Immature natural killer cell (primary cell): ENCODE results near the gene PRTG. TPM values are rescaled to one million over a fixed set of nuclear protein-coding genes. Genes with fewer than 3 reads are reported as not detected.
"Not testable (repeated sequence)": the region's sequence is repeated elsewhere in the genome, so short reads cannot be mapped to it uniquely, and the experiment has no call there.

Experiments
- DNase-seq, 3 donors: peaks; one replicate each; pipeline ENCODE4 v3.0.0; 2022; ENCODE audit warnings: mixed read lengths in 1 of 3
- H3K27ac Mint-ChIP-seq, 6 donors: one replicate each; pipeline ENCODE4 v1.8.0; 2020; ENCODE audit warnings: mixed read lengths in 6 of 6, mild to moderate bottlenecking in 5 of 6, inconsistent platforms in 4 of 6, moderate library complexity in 3 of 6
- H3K27me3 Mint-ChIP-seq, 3 donors: one replicate each; pipeline ENCODE4 v1.8.0; 2020 to 2021; ENCODE audit warnings: low read depth in 3 of 3, mild to moderate bottlenecking in 3 of 3, mixed read lengths in 3 of 3, moderate library complexity in 3 of 3, inconsistent platforms in 1 of 3
- H3K36me3 Mint-ChIP-seq, 3 donors: one replicate each; pipeline ENCODE4 v1.8.0; 2020; ENCODE audit warnings: mixed read lengths in 3 of 3, inconsistent platforms in 2 of 3, mild to moderate bottlenecking in 2 of 3
- H3K4me1 Mint-ChIP-seq, 2 donors: one replicate each; pipeline ENCODE4 v1.8.0; 2020; ENCODE audit warnings: inconsistent platforms in 2 of 2, mild to moderate bottlenecking in 2 of 2, mixed read lengths in 2 of 2, moderate library complexity in 1 of 2
- H3K4me3 Mint-ChIP-seq, 5 donors: one replicate each; pipeline ENCODE4 v1.8.0; 2020; ENCODE audit warnings: mild to moderate bottlenecking in 5 of 5, mixed read lengths in 5 of 5, inconsistent platforms in 3 of 5, moderate library complexity in 3 of 5
- H3K9me3 Mint-ChIP-seq, 6 donors: one replicate each; pipeline ENCODE4 v1.8.0; 2020; ENCODE audit warnings: mild to moderate bottlenecking in 6 of 6, mixed read lengths in 6 of 6, inconsistent platforms in 4 of 6, moderate library complexity in 3 of 6
- polyA plus RNA-seq, 3 donors: library from polyadenylated mRNA; unstranded; fragments of 300-500 nt; fragmentation: Illumina TruSeq; gene quantifications; one replicate each; pipeline ENCODE4 v1.2.3, GENCODE V29; 2021

PRTG gene
- polyA plus RNA-seq, 3 donors from 2014 or later: not detected

DNA sequence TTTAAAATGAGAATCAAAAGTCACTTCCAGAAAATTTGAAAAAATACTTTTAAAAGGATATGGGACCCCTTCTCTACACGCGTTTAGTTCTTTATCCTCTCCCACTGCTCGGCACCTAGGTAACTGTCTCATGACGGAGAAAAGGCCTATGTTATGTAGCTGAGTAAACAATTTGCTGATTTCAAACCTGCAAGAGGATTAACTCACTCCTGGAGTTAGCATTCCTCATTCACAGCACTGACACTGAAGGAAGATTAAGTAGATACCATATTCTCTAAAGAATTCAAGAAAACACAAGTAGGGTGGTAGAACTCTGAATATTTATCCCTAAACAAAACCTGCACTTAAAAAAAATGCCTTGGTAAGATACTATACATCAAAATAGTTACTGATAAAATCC, 124.6 kb downstream of the PRTG start:
- Mint-ChIP-seq H3K36me3 (no peaks in the 10 kb centered on the region), H3K27me3 (peaks cover 4 to 9% (median 8%) of the 10 kb centered on the region in 3 donors), H3K9me3 (no peaks in the 10 kb centered on the region), H3K4me1 (no peaks in the 10 kb centered on the region), H3K27ac (no peak overlapping the region), H3K4me3 (no peak overlapping the region)
- no peak for DNase-seq

- Mint-ChIP-seq H3K9me3 (no peaks in the 10 kb centered on the region), H3K4me3 (no peak overlapping the region), H3K27ac (no peak overlapping the region), H3K4me1 (no peaks in the 10 kb centered on the region), H3K36me3 (no peaks in the 10 kb centered on the region), H3K27me3 (peaks cover 4 to 15% (median 7%) of the 10 kb centered on the region in 3 donors)
- DNase-seq: no peak
Measured at GRCh38 chr15:55615445-55615844, 127.5 kb downstream of the PRTG start.

GRCh38 chr15:55613727-55614126, 129.2 kb downstream of the PRTG start:
- Mint-ChIP-seq H3K4me1 (no peaks in the 10 kb centered on the region), H3K27me3 (peaks cover 2 to 15% (median 4%) of the 10 kb centered on the region in 3 donors), H3K36me3 (no peaks in the 10 kb centered on the region), H3K9me3 (peaks cover 0 to 4% (median 0%) of the 10 kb centered on the region in 6 donors), H3K27ac (no peak overlapping the region), H3K4me3 (no peak overlapping the region)
- no peak for DNase-seq

GRCh38 chr15:55606214-55606613, 136.7 kb downstream of the PRTG start:
- peaks cover 0 to 8% (median 0%) of the 10 kb centered on the region in 6 donors for H3K9me3 Mint-ChIP-seq
- H3K4me1 Mint-ChIP-seq: no peaks in the 10 kb centered on the region
- H3K27me3 Mint-ChIP-seq: peaks cover 0 to 3% (median under 1%) of the 10 kb centered on the region in 3 donors
- no peaks in the 10 kb centered on the region for H3K36me3 Mint-ChIP-seq
- H3K27ac Mint-ChIP-seq: no peak overlapping the region
- DNase-seq: no peak
- no peak overlapping the region for H3K4me3 Mint-ChIP-seq

GRCh38 chr15:55601374-55601773, 141.6 kb downstream of the PRTG start:
- Mint-ChIP-seq H3K4me3 (no peak overlapping the region), H3K4me1 (no peaks in the 10 kb centered on the region), H3K36me3 (no peaks in the 10 kb centered on the region), H3K27ac (no peak overlapping the region), H3K9me3 (peaks cover 0 to 4% (median 0%) of the 10 kb centered on the region in 6 donors), H3K27me3 (peaks cover 0 to 9% (median 6%) of the 10 kb centered on the region in 3 donors)
- no peak for DNase-seq

- DNase-seq: no peak
- no peak overlapping the region for H3K4me3 Mint-ChIP-seq
- H3K4me1 Mint-ChIP-seq: no peaks in the 10 kb centered on the region
- no peaks in the 10 kb centered on the region for H3K36me3 Mint-ChIP-seq
- no peak overlapping the region for H3K27ac Mint-ChIP-seq
- H3K27me3 Mint-ChIP-seq: peaks cover 2 to 9% (median 9%) of the 10 kb centered on the region in 3 donors
- no peaks in the 10 kb centered on the region for H3K9me3 Mint-ChIP-seq
Measured at GRCh38 chr15:55599439-55599838, 143.5 kb downstream of the PRTG start.

GRCh38 chr15:55593019-55593418, 149.9 kb downstream of the PRTG start:
- not testable (repeated sequence) for H3K27ac Mint-ChIP-seq, H3K4me3 Mint-ChIP-seq, H3K4me1 Mint-ChIP-seq, DNase-seq, H3K9me3 Mint-ChIP-seq, H3K36me3 Mint-ChIP-seq
- H3K27me3 Mint-ChIP-seq: peaks cover 5 to 16% (median 11%) of the 10 kb centered on the region in 3 donors

- DNase-seq: no peak
- Mint-ChIP-seq H3K9me3 (peaks cover 0 to 2% (median 0%) of the 10 kb centered on the region in 6 donors), H3K27me3 (peaks cover 5 to 12% (median 6%) of the 10 kb centered on the region in 3 donors), H3K4me1 (peaks cover 4 to 6% of the 10 kb centered on the region in 2 donors), H3K4me3 (no peak overlapping the region), H3K36me3 (no peaks in the 10 kb centered on the region), H3K27ac (no peak overlapping the region)
Measured at GRCh38 chr15:55590788-55591187, 152.2 kb downstream of the PRTG start.

DNA sequence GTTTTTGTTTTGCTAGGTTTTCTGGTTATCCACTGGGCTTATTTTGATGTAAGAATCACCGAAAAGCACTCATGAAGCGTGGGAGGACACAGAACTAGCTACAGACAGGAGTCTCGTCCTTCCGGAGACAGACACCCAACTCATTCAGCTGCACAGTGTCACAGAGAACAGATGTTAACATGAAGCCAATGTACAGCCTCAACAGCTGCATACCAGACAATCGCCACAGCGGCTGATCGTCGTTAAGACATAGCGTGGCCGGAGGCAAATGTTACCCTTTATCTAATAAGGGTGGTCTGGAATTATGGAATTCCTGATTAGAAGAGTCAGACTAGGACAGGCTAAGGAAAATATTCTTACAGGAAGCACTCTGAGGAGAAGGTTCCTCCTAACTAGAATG, 153.7 kb downstream of the PRTG start:
- H3K36me3 Mint-ChIP-seq: no peaks in the 10 kb centered on the region
- peak overlapping the region; percentile 74 to 80 (median 77) for H3K4me3 Mint-ChIP-seq
- peaks cover 4 to 6% of the 10 kb centered on the region in 2 donors for H3K4me1 Mint-ChIP-seq
- DNase-seq: no peak
- H3K9me3 Mint-ChIP-seq: peaks cover 0 to 2% (median 0%) of the 10 kb centered on the region in 6 donors
- no peak overlapping the region for H3K27ac Mint-ChIP-seq
- peaks cover 3 to 16% (median 5%) of the 10 kb centered on the region in 3 donors for H3K27me3 Mint-ChIP-seq

DNA sequence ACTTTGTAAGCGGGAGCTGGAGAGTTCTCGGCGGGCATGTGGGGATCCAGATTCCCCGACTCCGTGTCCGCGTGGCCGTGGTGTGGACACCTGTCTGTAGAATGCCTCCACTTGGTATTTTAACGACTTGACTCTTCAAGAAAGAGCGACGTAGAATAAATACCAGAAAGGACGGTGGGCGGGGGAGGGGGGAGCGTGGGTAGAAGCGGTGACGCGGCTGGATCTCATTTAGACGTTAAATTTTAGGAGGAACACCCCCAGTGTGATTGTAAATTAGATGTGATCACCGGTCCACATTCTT, 154.2 kb downstream of the PRTG start:
- Mint-ChIP-seq H3K36me3 (no peaks in the 10 kb centered on the region), H3K4me3 (peak overlapping the region; percentile 74 to 80 (median 77)), H3K9me3 (no peaks in the 10 kb centered on the region), H3K27ac (no peak overlapping the region), H3K4me1 (peaks cover 4 to 6% of the 10 kb centered on the region in 2 donors), H3K27me3 (peaks cover 3 to 17% (median 5%) of the 10 kb centered on the region in 3 donors)
- no peak for DNase-seq

- DNase-seq: peak; percentile 8 to 19 (median 11)
- peak within 1 kb of the TSS; percentile 74 to 80 (median 77) for H3K4me3 Mint-ChIP-seq
- no peak within 1 kb of the TSS for H3K27ac Mint-ChIP-seq
- peaks cover 3 to 17% (median 5%) of the 10 kb centered on the region in 3 donors for H3K27me3 Mint-ChIP-seq
- H3K4me1 Mint-ChIP-seq: peaks cover 4 to 6% of the 10 kb centered on the region in 2 donors
- no peaks in the 10 kb centered on the region for H3K36me3 Mint-ChIP-seq
- H3K9me3 Mint-ChIP-seq: no peaks in the 10 kb centered on the region
Measured at GRCh38 chr15:55588070-55588814, 154.7 kb downstream of the PRTG start, which contains the start of gene PYGO1. Gene PYGO1 (minus strand): TSS chr15:55588345. CDS start chr15:55587883, 462 bp downstream.

DNA sequence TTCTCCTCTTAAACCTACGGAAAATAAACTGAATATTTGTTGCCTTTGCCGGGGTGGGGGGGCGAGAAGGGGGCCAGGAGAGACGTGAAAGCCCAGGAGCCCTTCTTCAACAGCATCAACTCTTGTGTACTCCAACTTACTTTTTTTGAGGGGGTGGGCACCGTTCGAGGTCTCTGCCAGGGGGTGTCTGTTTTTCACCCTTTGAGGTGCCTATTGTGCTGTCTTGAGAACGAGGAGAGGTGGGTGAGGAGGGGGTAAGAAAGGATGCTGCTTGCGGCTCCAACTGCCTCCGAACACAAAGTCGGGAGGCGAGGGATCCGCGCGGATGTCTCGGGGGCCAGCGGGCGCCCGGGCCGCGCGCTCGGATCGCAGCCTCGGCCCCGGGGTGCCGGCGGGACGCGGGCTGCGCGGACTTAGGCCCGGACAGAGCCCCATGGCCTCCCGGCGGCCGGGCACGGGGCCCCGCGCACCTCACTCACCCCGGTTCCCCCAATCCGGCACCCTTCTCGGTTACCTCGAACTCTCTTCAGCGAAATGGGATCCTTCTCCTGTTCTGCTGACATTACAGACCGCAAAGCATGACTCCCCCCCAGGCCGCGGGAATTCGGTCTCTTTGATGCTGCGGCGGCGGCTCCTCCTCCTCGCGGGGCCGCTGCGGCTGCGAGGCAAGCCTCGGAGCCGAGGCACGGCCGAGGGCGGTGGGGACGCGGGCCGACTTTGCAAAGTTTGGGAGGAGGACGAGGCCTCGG, 155.5 kb downstream of the PRTG start:
- peaks cover 3 to 20% (median 7%) of the 10 kb centered on the region in 3 donors for H3K27me3 Mint-ChIP-seq

DNA sequence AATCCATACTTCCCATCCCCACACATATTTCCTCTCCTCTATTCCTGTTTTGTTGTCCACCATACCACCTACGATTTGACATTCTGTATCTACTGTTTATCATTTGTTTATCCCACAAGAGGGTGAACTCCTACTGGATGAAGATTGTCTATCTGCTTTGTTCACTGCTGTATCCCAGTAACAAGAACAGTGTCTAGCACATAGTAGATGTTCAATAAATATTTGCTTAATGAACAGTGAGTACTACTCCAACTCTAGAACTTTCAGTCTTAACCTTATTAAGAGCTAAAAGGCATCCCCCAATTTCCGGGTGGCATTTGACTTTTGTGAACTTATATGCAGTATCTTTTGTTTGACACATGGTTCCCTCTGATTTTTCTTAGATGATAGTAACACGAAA, 156.1 kb downstream of the PRTG start:
- Mint-ChIP-seq H3K27ac (no peak overlapping the region), H3K4me1 (peaks cover 4 to 6% of the 10 kb centered on the region in 2 donors), H3K9me3 (no peaks in the 10 kb centered on the region), H3K36me3 (no peaks in the 10 kb centered on the region), H3K4me3 (no peak overlapping the region), H3K27me3 (peaks cover 7 to 24% (median 9%) of the 10 kb centered on the region in 3 donors)
- no peak for DNase-seq

More for the DNA sequence above, 155.5 kb downstream of the PRTG start:
- no peaks in the 10 kb centered on the region for H3K36me3 Mint-ChIP-seq
- DNase-seq: peak in 1 of 3 donors; percentile 0
- no peak overlapping the region for H3K27ac Mint-ChIP-seq
- H3K4me1 Mint-ChIP-seq: peaks cover 4 to 6% of the 10 kb centered on the region in 2 donors
- no peaks in the 10 kb centered on the region for H3K9me3 Mint-ChIP-seq
- peak overlapping the region; percentile 31 to 73 (median 50) for H3K4me3 Mint-ChIP-seq

DNA sequence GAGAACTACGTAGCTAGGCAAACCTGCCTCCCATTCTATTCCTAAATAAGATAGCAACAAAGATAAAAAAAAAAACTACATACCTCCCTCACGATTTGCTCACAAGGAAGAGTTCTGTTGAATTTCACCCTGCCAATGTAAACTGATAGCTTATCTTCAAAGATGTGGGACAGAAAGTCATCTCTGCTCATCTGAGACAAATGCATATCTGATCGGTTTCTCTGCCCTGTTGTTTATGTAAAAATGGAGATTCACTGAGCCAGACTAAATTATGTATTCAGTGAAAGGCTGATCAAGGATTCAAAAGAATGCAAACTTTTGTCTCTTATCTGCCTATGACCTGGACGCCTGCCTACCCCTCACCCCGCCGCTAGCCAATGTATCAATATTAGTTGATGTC, 166.0 kb downstream of the PRTG start:
- DNase-seq: no peak
- H3K27me3 Mint-ChIP-seq: peaks cover 5 to 7% (median 6%) of the 10 kb centered on the region in 3 donors
- H3K4me3 Mint-ChIP-seq: no peak overlapping the region
- no peak overlapping the region for H3K27ac Mint-ChIP-seq
- no peaks in the 10 kb centered on the region for H3K4me1 Mint-ChIP-seq
- H3K36me3 Mint-ChIP-seq: no peaks in the 10 kb centered on the region
- peaks cover 0 to 1% (median 0%) of the 10 kb centered on the region in 6 donors for H3K9me3 Mint-ChIP-seq
